NCI-H2081 (cell line): Measurements from ENCODE around the gene KBTBD4.

Source experiments
- DNase-seq, 2 experiments: peaks; one replicate each; lab custom pipeline; 2025; lab: John Stamatoyannopoulos, UW

The KBTBD4 gene

DNA sequence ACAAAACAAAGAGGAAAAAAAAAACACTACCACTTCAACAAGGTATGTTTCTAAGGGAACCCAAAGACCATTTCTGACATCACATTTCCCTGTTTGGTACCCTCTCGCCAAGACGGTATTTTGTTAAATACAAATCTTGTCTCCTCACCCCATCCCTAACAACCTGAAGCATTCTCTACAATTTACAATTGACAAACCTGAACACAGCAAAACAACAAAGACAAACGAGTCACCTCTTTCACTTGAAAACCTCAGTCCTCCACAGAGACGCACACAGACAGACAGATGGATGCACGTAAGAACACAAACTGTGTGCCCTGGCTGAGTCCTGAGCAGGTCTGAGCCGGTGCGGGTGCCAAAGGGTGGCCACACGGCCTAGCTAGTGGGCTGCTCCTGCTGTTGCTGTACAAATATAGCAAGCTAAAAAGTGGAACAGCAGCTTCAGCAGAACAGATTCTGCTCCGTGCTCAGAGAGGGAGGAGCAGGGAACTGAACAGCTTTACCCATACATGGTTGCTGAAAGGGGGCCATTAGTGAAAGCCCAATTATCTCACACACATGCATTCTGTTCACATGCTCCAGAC, 54.4 kb downstream of the KBTBD4 start:
- peak; percentile 41 to 56 for DNase-seq

DNA sequence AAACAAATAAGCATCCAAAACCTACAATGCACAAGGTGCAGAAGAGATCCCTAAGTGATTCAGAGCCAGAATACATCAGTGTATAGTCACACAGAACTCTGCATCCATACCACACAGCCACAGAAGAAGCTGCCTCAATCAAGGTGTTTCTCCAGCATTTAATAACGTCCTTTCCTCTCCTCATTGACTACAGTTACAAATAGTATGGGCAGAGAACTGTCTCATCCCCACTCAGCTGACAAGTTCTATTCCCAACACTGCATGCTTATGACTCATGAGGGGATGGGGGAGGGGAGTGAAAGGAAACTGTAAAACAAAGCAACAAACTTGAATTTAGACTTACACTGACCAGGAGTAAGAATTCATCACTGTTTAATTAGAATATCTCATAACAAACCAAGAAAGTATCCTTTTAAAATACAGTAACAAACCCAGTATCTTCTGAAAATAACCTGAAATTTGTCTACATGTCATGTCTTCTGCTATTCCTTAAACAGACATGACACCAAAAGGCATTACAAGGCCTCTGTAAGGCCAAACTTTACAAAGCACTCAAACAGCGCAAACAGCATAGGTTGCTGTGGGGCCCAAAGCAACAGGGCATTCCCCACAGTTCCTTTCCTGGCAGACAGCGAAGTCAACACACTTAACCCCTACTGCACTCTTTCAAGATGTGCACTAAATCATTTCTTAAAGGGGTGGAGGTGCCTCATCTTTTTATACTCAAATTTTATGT, 55.1 kb downstream of the KBTBD4 start:
- no peak for DNase-seq
